Bone marrow (tissue), 2 donors: ENCODE data around the gene GUCY1A1.

Experiments used
- DNase-seq, 2 donors: peaks; one replicate each; lab custom pipeline; 2025; lab: John Stamatoyannopoulos, UW

GUCY1A1 gene

GRCh38 chr4:155693015-155693663 is 26.5 kb downstream of the GUCY1A1 start:
- DNase-seq, result no peak

DNA sequence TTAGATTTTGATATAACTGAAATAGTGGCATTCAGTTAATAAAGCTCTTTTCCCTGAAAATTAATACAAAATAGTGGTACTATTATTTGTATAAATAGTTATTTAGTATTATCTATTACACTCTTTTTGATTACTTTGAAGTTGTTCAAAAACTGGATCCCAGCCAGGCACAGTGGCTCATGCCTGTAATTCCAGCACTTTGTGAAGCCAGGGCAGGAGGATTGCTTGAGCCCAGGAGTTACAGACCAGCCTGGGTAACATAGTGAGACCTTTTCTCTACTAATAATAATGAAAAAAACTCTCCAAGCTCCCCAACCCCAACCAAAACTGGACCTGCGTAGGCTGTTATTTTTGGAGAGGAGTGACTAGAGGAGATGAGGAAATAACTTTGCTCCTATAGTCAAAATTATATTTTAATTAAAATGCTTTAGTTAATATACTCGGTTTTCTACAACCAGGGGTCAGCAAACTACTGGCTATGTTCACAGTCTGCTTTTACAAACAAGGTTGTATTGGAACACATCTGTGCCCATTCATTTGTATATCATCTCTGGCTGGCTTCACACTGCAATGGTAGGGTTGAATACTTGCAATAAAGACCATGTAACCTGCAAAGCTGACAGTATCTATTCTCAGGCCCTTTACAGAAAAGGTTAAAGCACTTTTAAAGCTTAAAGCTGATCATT is 27.6 kb downstream of the GUCY1A1 start:
- no peak for DNase-seq

DNA sequence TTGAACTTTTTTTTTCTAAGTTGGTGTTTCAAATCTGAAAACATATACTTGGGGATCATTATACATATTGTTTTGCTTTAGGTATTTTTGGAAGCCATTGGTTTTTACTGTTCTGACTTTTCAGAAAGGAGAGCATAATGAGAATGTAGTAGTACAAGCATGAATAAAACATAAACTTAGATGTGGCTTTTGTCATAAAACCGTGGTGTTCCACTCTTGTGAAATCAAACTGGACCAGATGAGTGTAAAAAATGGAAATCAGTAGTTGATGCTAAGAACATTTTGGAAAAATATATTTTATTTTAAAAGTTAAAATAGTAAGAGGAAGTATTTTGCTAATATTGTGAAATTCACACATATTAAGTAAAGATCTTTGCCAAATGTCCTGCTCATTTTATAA is 29.6 kb downstream of the GUCY1A1 start:
- DNase-seq, result no peak

- DNase-seq, result no peak
Observed at GRCh38 chr4:155696726-155697125, 30.1 kb downstream of the GUCY1A1 start.

- DNase-seq, result no peak
Observed at GRCh38 chr4:155701827-155702226, 35.2 kb downstream of the GUCY1A1 start.

DNA sequence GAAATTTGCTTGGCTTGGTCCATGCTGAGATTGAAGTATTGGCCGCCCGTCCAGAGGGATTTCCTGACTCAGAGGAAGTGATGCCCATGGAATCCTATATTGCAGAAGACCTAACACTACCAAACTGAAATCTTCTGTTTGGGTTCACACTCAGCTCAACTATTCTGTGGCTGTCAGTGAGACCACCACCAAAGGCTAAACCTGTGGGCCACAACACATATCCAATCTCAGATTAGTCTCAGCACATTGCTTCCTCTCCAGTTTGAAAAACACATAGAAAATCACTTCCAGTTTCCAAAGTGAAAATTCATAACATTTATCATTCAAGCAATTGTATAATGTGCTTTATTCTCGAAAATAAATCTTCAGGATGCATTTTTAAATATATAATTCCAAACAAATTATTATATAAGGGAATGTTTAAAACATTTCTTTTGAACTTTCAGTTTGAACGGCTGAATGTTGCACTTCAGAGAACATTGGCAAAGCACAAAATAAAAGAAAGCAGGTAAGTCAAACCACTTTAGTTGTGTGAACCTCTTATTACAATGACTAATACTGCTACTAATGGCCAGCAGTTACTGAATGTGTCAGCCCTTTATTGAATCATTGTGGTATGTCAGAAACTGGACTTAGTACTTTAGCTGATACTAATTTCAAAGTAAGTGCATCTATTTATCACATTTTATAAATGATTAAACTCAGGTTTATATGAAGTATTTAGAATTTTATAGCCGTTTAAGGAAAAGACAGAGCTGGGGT is 37.0 kb downstream of the GUCY1A1 start:
- no peak for DNase-seq

DNA sequence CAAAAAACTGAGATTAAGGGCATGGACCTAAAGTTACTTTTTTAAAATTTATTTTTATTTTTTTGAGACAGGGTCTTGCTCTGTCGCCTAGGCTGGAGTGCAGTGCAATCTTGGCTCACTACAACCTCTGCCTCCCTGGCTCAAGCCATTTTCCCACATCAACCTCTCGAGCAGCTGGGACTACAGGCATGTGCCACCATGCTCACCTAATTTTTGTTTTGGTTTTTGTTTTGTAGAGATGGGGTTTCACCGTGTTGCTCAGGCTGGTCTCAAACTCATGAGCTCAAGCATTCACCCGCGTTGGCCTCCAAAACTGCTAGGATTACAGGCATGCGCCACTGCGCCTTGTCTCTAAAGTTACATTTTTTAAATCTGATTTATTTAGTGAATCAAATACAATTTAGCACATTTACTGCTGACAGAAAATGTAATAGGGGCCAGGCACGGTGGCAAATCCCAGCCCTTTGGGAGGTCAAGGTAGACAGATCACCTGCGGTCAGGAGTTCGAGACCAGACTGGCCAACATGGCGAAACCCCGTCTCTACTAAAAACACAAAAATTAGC is 38.3 kb downstream of the GUCY1A1 start:
- DNase-seq, result no peak

- DNase-seq, result no peak
Observed at GRCh38 chr4:155705664-155706063, 39.0 kb downstream of the GUCY1A1 start.

GRCh38 chr4:155706147-155706546 is 39.5 kb downstream of the GUCY1A1 start:
- no peak for DNase-seq

- no peak for DNase-seq
Observed at GRCh38 chr4:155707251-155707650, 40.6 kb downstream of the GUCY1A1 start.

DNA sequence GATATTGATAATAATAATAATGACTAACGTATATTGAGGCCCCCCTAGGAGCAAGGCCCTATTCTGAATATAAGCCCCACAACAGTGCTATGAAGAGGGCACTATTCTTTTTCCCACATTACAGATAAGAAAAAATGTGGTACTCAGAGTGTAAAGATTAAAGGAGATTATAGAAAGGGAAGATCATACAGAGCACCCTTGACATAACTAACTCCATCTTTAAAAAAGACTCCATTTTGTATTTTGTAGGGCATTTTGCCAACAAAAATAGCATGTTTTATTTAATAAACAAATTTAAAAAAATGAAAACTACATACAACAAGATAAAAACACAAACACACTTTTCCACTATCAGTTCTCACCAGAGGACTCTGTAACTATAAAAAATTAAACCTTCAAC is 42.1 kb downstream of the GUCY1A1 start:
- no peak for DNase-seq

GRCh38 chr4:155709918-155710317 is 43.3 kb downstream of the GUCY1A1 start:
- DNase-seq, result no peak

GRCh38 chr4:155711556-155711955 is 44.9 kb downstream of the GUCY1A1 start:
- DNase-seq, result no peak

DNA sequence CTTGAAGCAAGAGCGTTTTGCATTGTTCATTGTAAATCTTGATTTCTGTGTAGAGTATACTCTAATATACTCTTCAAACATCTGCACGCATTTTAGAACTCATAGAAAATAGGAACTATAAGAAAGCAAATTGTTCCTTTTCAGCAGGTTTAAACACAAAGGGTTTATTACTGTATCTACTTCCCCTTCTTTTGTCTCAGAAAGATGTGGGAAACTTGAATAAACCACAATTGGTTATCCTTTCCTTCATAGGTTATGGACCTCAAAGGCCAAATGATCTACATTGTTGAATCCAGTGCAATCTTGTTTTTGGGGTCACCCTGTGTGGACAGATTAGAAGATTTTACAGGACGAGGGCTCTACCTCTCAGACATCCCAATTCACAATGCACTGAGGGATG is 46.2 kb downstream of the GUCY1A1 start:
- peak in 1 of 2 donors; percentile 31 for DNase-seq

DNA sequence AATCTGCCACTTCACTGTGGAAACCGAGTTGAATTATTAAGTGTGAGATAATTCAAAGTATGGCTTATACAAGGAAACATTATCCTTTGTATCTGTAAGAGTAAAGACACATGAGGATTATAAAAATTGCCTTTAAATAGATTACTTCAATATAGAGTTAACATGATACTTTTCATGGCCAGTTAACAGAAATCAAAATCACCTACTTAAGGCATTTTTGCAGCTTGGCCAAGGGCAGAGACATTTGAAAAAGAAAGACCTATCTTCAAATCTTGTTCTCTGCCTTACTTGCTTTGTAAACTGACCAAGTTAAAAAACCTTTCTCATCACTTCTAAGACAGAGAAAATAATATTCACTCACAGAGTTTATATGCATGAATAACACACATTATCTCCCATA is 47.3 kb downstream of the GUCY1A1 start:
- no peak for DNase-seq

GRCh38 chr4:155722336-155722735 is 55.7 kb downstream of the GUCY1A1 start:
- no peak for DNase-seq

DNA sequence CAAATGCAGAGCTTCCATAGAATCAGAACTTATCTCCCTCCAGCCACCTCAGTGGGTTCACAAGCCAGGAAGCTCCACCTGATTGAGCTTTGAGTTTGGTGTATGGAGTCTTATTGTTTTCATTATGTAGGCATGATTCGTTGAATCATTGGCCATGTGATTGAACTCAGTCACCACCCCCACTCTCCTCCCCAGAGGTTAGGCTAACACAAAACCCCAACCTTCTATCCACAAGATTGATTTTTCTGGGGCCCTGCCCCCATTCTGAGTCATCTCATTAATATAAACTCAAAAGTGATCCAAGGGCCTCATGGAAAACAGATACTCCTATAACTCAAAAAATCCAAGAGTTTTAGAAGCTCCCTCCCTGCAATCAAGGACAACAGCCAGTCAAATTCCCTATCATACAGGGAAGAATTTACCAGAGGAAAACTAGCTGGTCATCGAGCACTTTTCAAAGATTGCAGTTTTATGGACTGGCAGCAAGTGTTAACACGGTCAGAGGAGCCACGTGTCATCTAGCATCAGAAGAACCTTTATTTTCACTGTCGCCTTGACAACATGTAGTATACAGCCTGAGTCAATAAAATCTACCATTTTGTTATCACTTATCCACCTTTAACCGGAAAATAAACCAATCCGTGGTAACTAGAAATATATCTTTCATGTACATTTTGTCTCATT is 56.3 kb downstream of the GUCY1A1 start:
- DNase-seq, result no peak

DNA sequence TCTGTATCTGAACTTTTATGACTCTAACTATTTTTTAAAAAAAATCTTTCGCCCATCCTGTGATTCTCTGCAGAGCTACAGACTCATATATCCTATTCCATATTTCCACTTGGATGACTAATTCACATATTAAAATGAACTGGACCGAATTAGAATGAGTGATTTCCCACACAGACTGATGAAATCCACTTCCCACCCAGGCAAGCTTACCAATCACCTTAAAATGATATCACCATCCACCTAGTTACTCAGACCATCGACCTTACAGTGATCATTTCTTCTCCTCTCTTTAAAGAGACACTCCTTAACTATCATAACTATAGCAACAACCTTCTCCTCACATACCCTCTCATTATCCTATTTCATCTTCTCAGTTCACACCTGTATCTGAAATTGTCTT is 58.1 kb downstream of the GUCY1A1 start:
- no peak for DNase-seq

- no peak for DNase-seq
Observed at GRCh38 chr4:155734065-155734464, 67.4 kb downstream of the GUCY1A1 start.

DNA sequence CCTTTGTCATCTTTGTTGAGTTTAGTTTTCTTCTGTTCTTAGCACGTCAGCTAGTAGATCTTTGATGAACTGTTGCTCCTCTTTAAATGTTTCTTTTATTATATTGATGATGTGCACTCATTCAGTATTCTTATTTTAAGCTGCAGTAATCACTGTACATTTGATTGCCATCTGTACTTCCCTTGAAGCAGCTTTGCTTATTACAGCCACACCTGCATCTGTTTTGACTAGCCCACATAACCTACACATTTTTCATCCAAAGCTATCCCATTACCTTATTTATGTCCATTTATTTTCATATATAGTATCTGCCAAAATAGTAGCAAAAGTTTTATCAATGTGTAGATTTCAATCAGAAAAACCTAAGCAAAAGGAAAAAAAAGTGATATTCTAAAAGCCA is 68.3 kb downstream of the GUCY1A1 start:
- DNase-seq, result no peak

- no peak for DNase-seq
Observed at GRCh38 chr4:155735496-155735895, 68.8 kb downstream of the GUCY1A1 start.

DNA sequence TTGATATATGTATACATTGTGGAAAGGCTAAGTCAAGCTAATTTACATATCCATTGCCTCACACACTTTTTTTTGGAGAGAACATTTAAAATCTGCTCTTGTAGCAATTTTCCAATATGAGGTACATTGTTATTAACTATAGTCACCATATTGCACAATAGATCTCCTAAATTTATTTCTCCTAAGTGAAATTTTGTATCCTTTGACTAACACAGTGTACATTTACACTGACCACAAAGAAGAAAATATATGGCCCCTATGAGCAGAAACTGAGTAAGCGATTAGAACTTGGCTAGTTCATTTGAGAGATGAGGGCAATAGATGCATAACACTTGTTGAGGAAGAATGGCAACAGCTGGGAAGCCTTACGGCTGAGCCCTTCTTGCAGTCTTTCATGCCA is 71.9 kb downstream of the GUCY1A1 start:
- no peak for DNase-seq
